Jurkat, Clone E6-1 (cell line): ENCODE results near the gene SAYSD1.

Experiments used
- DNase-seq: peaks from one replicate; pipeline ENCODE4 v3.0.0-alpha.2; 2011; ENCODE audit warnings: low read depth, low spot score
- H3K4me3 ChIP-seq: 2 replicates; pipeline ENCODE4 v1.5.1; 2011; ENCODE audit warnings: mild to moderate bottlenecking, low read length, control low read depth, moderate library complexity

Gene SAYSD1

GRCh38 chr6:39083231-39083634 lies 31.8 kb downstream of the SAYSD1 start:
- DNase-seq = no peak
- no peak overlapping the region for H3K4me3 ChIP-seq

GRCh38 chr6:39082310-39082709 lies 32.7 kb downstream of the SAYSD1 start:
- no peak overlapping the region for H3K4me3 ChIP-seq
- no peak for DNase-seq

GRCh38 chr6:39080246-39080875 lies 34.6 kb downstream of the SAYSD1 start:
- H3K4me3 ChIP-seq = no peak overlapping the region
- no peak for DNase-seq

- no peak for DNase-seq
- H3K4me3 ChIP-seq = no peak overlapping the region
These were observed 35.5 kb downstream of the SAYSD1 start for GRCh38 chr6:39079197-39080125.

GRCh38 chr6:39078695-39079094 lies 36.3 kb downstream of the SAYSD1 start:
- DNase-seq = no peak
- no peak overlapping the region for H3K4me3 ChIP-seq

- DNase-seq = no peak
- no peak overlapping the region for H3K4me3 ChIP-seq
These were observed 36.9 kb downstream of the SAYSD1 start for GRCh38 chr6:39077882-39078594.

- H3K4me3 ChIP-seq = no peak overlapping the region
- no peak for DNase-seq
These were observed 38.1 kb downstream of the SAYSD1 start for GRCh38 chr6:39076623-39077535.

GRCh38 chr6:39075807-39076622 lies 39.0 kb downstream of the SAYSD1 start:
- H3K4me3 ChIP-seq = no peak overlapping the region
- DNase-seq = no peak

- no peak for DNase-seq
- H3K4me3 ChIP-seq = no peak overlapping the region
These were observed 39.8 kb downstream of the SAYSD1 start for GRCh38 chr6:39075010-39075686.

GRCh38 chr6:39074486-39074885 lies 40.5 kb downstream of the SAYSD1 start:
- no peak overlapping the region for H3K4me3 ChIP-seq
- no peak for DNase-seq

GRCh38 chr6:39073471-39074355 lies 41.3 kb downstream of the SAYSD1 start:
- no peak overlapping the region for H3K4me3 ChIP-seq
- no peak for DNase-seq

GRCh38 chr6:39072830-39073229 lies 42.2 kb downstream of the SAYSD1 start:
- no peak for DNase-seq
- no peak overlapping the region for H3K4me3 ChIP-seq

GRCh38 chr6:39068391-39068790 lies 46.6 kb downstream of the SAYSD1 start:
- no peak overlapping the region for H3K4me3 ChIP-seq
- no peak for DNase-seq

GRCh38 chr6:39065561-39065960 lies 49.4 kb downstream of the SAYSD1 start:
- DNase-seq = no peak
- H3K4me3 ChIP-seq = no peak overlapping the region

- H3K4me3 ChIP-seq = no peak overlapping the region
- no peak for DNase-seq
These were observed 51.5 kb downstream of the SAYSD1 start for GRCh38 chr6:39063526-39063925.

GRCh38 chr6:39062014-39062740 lies 52.8 kb downstream of the SAYSD1 start:
- H3K4me3 ChIP-seq = no peak overlapping the region
- DNase-seq = no peak
